Neutrophil (primary cell): ENCODE data around the gene IMPA2.

Source experiments
- H3K27ac ChIP-seq: fragments of 200-600 bp; sonication (generic); 2 replicates; pipeline ENCODE4 v1.5.1; 2016; ENCODE audit warnings: mild to moderate bottlenecking, moderate library complexity
- H3K27me3 ChIP-seq: fragments of 200-600 bp; sonication (generic); 2 replicates; pipeline ENCODE4 v1.6.0; 2016; ENCODE audit warnings: mild to moderate bottlenecking
- H3K36me3 ChIP-seq: fragments of 200-600 bp; sonication (generic); 2 replicates; pipeline ENCODE4 v1.5.1; 2017
- H3K4me1 ChIP-seq, 2 experiments: fragments of 200-600 bp in 1 of 2; sonication (generic) in 1 of 2; 1 replicate in 1 of 2; 2 replicates in 1 of 2; pipeline versions ENCODE4 v1.5.1 to v1.6.1; 2013 to 2016; ENCODE audit warnings: low read depth in 1 of 2, low read length in 1 of 2, mild to moderate bottlenecking in 1 of 2, moderate library complexity in 1 of 2; ENCODE audit not compliant: control insufficient read depth in 1 of 2, insufficient read depth in 1 of 2
- H3K4me3 ChIP-seq, 2 experiments: fragments of 200-600 bp in 1 of 2; sonication (generic) in 1 of 2; 1 replicate in 1 of 2; 2 replicates in 1 of 2; pipeline ENCODE4 v1.5.1; 2013 to 2016; ENCODE audit warnings: low read depth in 1 of 2, low read length in 1 of 2, mild to moderate bottlenecking in 1 of 2, moderate library complexity in 1 of 2
- H3K9me3 ChIP-seq: fragments of 200-600 bp; sonication (generic); 2 replicates; pipeline ENCODE4 v1.5.1; 2016
- CTCF ChIP-seq: fragments of 200-600 bp; sonication (generic); IDR thresholded peaks from 2 replicates; pipeline ENCODE4 v1.5.1; 2016; ENCODE audit warnings: antibody characterized with exemption

The IMPA2 gene

GRCh38 chr18:11999429-11999828 lies 18.1 kb downstream of the IMPA2 start:
- Histone ChIP-seq H3K9me3 (no peaks in the 10 kb centered on the region), H3K27me3 (no peaks in the 10 kb centered on the region), H3K36me3 (peaks cover 52% of the 10 kb centered on the region), H3K27ac (no peak overlapping the region), H3K4me3 (no peak overlapping the region), H3K4me1 (peaks cover 30 to 38% of the 10 kb centered on the region in 2 experiments)
- no peak for TF ChIP-seq CTCF

GRCh38 chr18:12000072-12000659 lies 18.9 kb downstream of the IMPA2 start:
- H3K27me3 ChIP-seq, result no peaks in the 10 kb centered on the region
- peaks cover 57% of the 10 kb centered on the region for H3K36me3 ChIP-seq
- H3K4me3 ChIP-seq, result no peak overlapping the region
- H3K9me3 ChIP-seq, result no peaks in the 10 kb centered on the region
- peaks cover 23 to 30% of the 10 kb centered on the region in 2 experiments for H3K4me1 ChIP-seq
- no peak overlapping the region for H3K27ac ChIP-seq
- TF ChIP-seq CTCF, result no peak

GRCh38 chr18:12001421-12001820 lies 20.1 kb downstream of the IMPA2 start:
- Histone ChIP-seq H3K27ac (no peak overlapping the region), H3K9me3 (no peaks in the 10 kb centered on the region), H3K27me3 (no peaks in the 10 kb centered on the region), H3K36me3 (peaks cover 70% of the 10 kb centered on the region), H3K4me1 (peaks cover 11 to 18% of the 10 kb centered on the region in 2 experiments), H3K4me3 (no peak overlapping the region)
- TF ChIP-seq CTCF, result no peak

- Histone ChIP-seq H3K36me3 (peaks cover 91% of the 10 kb centered on the region), H3K9me3 (no peaks in the 10 kb centered on the region), H3K27ac (peak overlapping the region; percentile 19), H3K27me3 (no peaks in the 10 kb centered on the region), H3K4me3 (no peak overlapping the region), H3K4me1 (peaks cover 0 to 2% of the 10 kb centered on the region in 2 experiments)
- TF ChIP-seq CTCF, result no peak
These were observed 22.6 kb downstream of the IMPA2 start for GRCh38 chr18:12003894-12004293.

- no peak for TF ChIP-seq CTCF
- no peaks in the 10 kb centered on the region for H3K9me3 ChIP-seq
- no peak overlapping the region for H3K27ac ChIP-seq
- H3K4me1 ChIP-seq, result no peaks in the 10 kb centered on the region
- peaks cover 91% of the 10 kb centered on the region for H3K36me3 ChIP-seq
- no peaks in the 10 kb centered on the region for H3K27me3 ChIP-seq
- no peak overlapping the region for H3K4me3 ChIP-seq
These were observed 24.5 kb downstream of the IMPA2 start for GRCh38 chr18:12005538-12006487.
